GM19452 (cell line): ENCODE measurements around the gene C1orf159.
"Not testable (repeated sequence)": the region's sequence is repeated elsewhere in the genome, so short reads cannot be mapped to it uniquely, and the experiment has no call there.

Experiments
- ATAC-seq: cut with Tn5 transposase; IDR thresholded peaks from one replicate; pipeline ENCODE4 v1.9.1; 2021; ENCODE audit not compliant: unreplicated experiment

Gene C1orf159

GRCh38 chr1:1150100-1150499, 34.2 kb upstream of the C1orf159 start:
- no peak for ATAC-seq

GRCh38 chr1:1149416-1149815, 33.5 kb upstream of the C1orf159 start:
- ATAC-seq = no peak

- no peak for ATAC-seq
These were observed 32.7 kb upstream of the C1orf159 start for GRCh38 chr1:1148569-1148968.

- ATAC-seq = no peak
These were observed 32.2 kb upstream of the C1orf159 start for GRCh38 chr1:1148061-1148460.

- no peak for ATAC-seq
These were observed 30.7 kb upstream of the C1orf159 start for GRCh38 chr1:1146596-1146995.

DNA sequence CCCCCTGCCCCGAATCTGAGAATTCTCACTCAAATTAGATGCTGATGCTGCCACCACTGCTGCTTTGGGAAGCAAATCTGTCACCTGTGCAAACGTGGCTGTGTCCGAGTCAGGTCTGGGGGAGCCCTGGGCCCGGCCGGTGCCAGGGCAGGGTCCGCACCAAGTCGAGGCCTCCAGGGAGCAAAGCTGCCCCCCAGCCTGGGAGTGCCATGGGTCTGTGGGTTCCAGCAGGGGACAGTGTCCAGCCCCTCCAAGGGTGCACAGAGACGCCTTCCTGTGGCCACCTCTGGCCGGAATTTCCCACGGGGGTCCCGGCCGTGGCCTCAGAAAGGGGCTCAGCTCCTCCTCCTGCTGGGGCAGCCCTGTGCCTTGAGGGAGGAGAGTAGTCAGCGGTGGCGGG, 30.1 kb upstream of the C1orf159 start:
- ATAC-seq = no peak

DNA sequence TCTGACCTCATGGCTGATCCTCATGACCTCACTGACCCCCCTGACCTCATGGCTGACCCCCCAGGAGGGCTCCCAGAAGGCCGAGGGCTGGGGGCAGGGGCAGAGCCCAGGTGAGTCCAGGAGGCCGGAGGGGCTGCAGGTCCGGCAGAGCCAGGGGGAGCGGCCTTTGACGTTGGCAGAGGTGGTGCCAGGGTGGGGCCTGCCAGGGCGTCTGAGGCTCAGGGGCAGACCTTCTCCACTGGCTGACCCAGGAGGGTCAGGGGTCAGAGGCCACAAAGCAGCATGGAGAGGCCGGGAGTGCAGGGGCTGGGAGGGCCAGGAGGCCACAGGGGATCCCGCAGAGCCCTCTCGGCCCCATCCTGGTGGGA, 29.6 kb upstream of the C1orf159 start:
- ATAC-seq = no peak

DNA sequence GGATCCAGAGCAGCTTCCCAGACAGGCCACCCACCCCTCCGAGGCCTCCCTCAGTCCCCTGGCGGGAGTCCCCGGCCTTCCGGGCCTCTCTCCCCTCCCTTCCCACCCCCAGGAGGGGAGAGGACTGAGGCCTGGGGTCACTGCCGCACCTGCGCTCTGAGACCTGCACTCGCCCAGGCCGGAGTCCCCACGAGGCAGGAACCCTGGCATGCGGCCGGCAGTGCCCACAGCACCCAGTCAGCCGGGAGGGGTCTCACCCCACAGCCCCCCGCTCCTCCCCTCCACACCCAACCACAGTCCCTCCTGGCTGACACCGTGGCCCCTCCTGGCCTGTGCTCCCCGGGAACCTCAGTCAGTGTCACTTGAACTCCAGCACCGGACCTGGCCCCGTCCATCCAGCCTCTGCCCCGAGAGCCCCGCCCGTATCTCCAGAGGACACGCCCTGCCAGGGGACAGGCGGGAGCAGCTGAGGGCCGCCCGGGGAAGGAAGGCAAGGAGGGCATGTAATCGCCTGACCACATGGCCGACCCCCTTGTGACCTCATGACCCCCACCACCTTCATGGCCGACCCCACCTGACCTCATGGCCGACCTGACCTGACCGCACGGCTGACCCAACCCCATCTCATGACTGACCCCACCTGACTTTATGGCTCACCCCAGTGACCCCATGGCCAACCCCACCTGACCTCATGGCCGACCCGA, 29.1 kb upstream of the C1orf159 start:
- ATAC-seq = no peak

DNA sequence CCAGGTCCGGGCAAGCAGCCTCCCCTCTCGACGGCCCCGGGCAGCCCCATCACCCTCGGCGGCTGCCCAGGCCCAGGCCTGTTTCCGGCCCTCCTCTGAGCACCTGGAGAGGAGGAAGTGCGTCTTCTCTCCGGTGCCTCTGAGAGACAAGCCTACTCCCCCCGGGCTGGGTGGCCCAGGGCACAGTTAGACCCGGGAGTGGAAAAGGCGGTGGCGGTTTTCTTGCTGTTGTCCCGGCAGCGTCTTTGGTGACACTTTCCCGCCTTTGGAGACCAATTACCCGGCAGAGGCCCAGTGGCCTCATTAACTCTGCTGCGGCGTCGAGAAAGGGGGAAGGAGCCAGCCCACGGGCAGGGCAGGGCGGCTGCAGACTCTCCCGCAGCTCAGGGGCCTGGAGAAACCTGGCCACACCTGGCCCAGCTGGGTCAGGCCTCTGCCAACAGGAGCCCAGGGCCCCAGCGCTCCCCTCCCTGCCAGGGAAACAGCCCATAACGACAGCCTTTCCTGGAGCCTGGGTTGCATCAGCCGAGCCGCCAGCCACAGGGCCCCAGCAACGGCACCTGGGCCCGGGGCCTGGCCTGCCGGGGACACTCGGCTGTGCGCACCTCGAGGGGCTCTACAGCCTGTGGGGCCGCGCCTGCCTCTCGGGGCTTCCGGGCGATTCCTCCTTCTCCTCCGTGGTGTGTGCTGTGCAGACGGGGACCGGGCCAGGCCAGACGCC, 28.4 kb upstream of the C1orf159 start:
- ATAC-seq = no peak

DNA sequence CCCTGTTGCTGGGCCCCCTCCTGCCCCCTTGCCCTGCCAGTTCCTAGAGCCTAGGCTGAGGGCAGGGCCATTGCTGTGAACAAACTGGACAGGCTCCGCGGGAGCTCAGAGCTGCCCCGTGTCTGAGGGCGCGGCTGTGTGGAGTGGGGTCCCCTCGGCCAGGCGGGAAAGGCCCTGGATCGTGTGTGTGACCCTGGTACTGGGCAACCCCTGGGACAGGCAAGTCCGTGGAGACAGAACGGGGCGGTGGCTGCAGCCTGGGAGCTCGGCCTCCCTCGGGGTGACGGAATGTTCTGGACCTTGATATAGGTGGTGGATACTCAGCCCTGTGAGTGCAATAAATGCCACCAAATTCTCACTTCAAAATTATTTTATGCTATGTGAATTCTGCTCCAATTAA, 27.7 kb upstream of the C1orf159 start:
- ATAC-seq = no peak

DNA sequence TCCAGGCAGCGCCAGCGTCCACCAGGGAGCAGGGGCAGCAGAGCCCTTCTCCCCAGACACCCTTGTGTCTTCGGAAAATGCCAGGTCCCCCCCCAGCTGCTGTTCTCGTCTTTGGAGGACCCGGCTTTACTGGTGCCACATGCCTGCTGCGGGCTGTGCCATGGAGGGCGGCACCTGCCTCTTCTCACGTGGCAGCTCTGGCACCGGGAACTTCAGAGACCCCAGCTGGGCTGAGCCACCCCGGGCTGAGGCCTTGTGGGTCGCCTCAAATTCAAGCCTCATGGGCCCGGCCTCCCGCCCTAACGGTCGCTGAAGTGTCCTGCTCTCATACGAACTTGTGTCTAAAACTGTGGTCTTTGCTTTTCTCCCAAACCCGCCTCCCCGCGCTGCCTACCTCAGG, 27.0 kb upstream of the C1orf159 start:
- ATAC-seq = no peak

- ATAC-seq = not testable (repeated sequence)
These were observed 26.5 kb upstream of the C1orf159 start for GRCh38 chr1:1142352-1142751.

- ATAC-seq = no peak
These were observed 26.0 kb upstream of the C1orf159 start for GRCh38 chr1:1141911-1142250.

GRCh38 chr1:1141244-1141910, 25.5 kb upstream of the C1orf159 start:
- no peak for ATAC-seq

- ATAC-seq = no peak
These were observed 24.8 kb upstream of the C1orf159 start for GRCh38 chr1:1140673-1141072.

GRCh38 chr1:1137256-1138045, 21.6 kb upstream of the C1orf159 start:
- ATAC-seq = peak; percentile 66

GRCh38 chr1:1136547-1137230, 20.8 kb upstream of the C1orf159 start:
- ATAC-seq = peak; percentile 17

- no peak for ATAC-seq
These were observed 19.6 kb upstream of the C1orf159 start for GRCh38 chr1:1135339-1136136.

- no peak for ATAC-seq
These were observed 18.5 kb upstream of the C1orf159 start for GRCh38 chr1:1134300-1134970.
